PC-9 (cell line): ENCODE measurements around the gene GPD1L. TPM values are rescaled to one million over a fixed set of nuclear protein-coding genes. Genes with fewer than 3 reads are reported as not detected.

ENCODE experiments used
- BruUV-seq: library from RNA; stranded (reverse); fragments of 400-500 nt; replicated peaks from 2 replicates; lab custom pipeline; 2021; lab: Mats Ljungman, UMichigan
- CTCF ChIA-PET: fragments of 300-600 bp; sonication (Branson Sonifier 250); formaldehyde crosslinking; loops from one replicate; lab custom pipeline; 2022; ENCODE audit warnings: antibody characterized with exemption; lab: Charles Lee
- POLR2A ChIA-PET: fragments of 300-600 bp; sonication (Branson Sonifier 250); formaldehyde crosslinking; loops from one replicate; lab custom pipeline; 2022; ENCODE audit warnings: antibody characterized with exemption; ENCODE audit not compliant: unreplicated experiment; lab: Charles Lee
- DNase-seq, 2 experiments: peaks; one replicate each; pipeline versions ENCODE4 v3.0.0 to v3.0.0-alpha.2; 2015 to 2022; ENCODE audit warnings: mixed read lengths in 1 of 2
- H2AFZ ChIP-seq: fragments of 200-600 bp; sonication (generic); 2 replicates; pipeline ENCODE4 v1.8.1; 2017; ENCODE audit warnings: antibody characterized with exemption
- H3F3A ChIP-seq: fragments of 200-600 bp; sonication (generic); 2 replicates; pipeline ENCODE4 v1.8.1; 2017; ENCODE audit warnings: antibody characterized with exemption, mild to moderate bottlenecking, low read depth; ENCODE audit not compliant: insufficient read depth
- H3K27ac ChIP-seq: fragments of 200-600 bp; sonication (generic); 2 replicates; pipeline ENCODE4 v1.6.1; 2016; ENCODE audit warnings: mixed run types
- H3K27me3 ChIP-seq: fragments of 200-600 bp; sonication (generic); 2 replicates; pipeline ENCODE4 v1.6.1; 2016; ENCODE audit warnings: low read depth, mixed run types; ENCODE audit not compliant: insufficient read depth
- H3K36me3 ChIP-seq: fragments of 200-600 bp; sonication (generic); 2 replicates; pipeline ENCODE4 v1.6.1; 2016; ENCODE audit warnings: low read depth, mixed run types
- H3K4me1 ChIP-seq: fragments of 200-600 bp; sonication (generic); replicated peaks from 2 replicates; pipeline ENCODE4 v1.6.1; 2016; ENCODE audit warnings: mixed run types; ENCODE audit not compliant: insufficient read depth
- H3K4me2 ChIP-seq: fragments of 200-600 bp; sonication (generic); 2 replicates; pipeline ENCODE4 v1.6.1; 2017; ENCODE audit warnings: mixed run types
- H3K4me3 ChIP-seq: fragments of 200-600 bp; sonication (generic); 2 replicates; pipeline ENCODE4 v1.6.1; 2016; ENCODE audit warnings: mixed run types
- H3K79me2 ChIP-seq: fragments of 200-600 bp; sonication (generic); 2 replicates; pipeline ENCODE4 v1.6.1; 2017; ENCODE audit warnings: low read depth, mixed run types
- H3K9me2 ChIP-seq: fragments of 200-600 bp; sonication (generic); 2 replicates; pipeline ENCODE4 v1.8.1; 2017; ENCODE audit warnings: mild to moderate bottlenecking; ENCODE audit not compliant: insufficient read depth
- H3K9me3 ChIP-seq: fragments of 200-600 bp; sonication (generic); 2 replicates; pipeline ENCODE4 v1.8.1; 2016; ENCODE audit warnings: low read depth; ENCODE audit not compliant: insufficient read depth
- H4K20me1 ChIP-seq: fragments of 200-600 bp; sonication (generic); 2 replicates; pipeline ENCODE4 v1.8.1; 2017; ENCODE audit not compliant: insufficient read depth
- CTCF ChIP-seq: fragments of 200-600 bp; sonication (generic); conservative IDR thresholded peaks from 2 replicates; pipeline ENCODE4 v1.6.1; 2017; ENCODE audit warnings: mixed run types, antibody characterized with exemption, mild to moderate bottlenecking, moderate library complexity
- EZH2 ChIP-seq: fragments of 200-600 bp; sonication (generic); IDR thresholded peaks from 2 replicates; pipeline ENCODE4 v1.8.0; 2017; ENCODE audit warnings: antibody characterized with exemption, low read depth
- intact Hi-C: fragments of 100-400 bp; cut with micrococcal nuclease; formaldehyde crosslinking; loops from one replicate; pipeline ENCODE4 v1.10.0; 2022; ENCODE audit not compliant: unreplicated experiment
- total RNA-seq: library from RNA; stranded (reverse); gene quantifications from 2 replicates; pipeline ENCODE4 v1.2.3, GENCODE V29; 2021

Gene GPD1L
- total RNA-seq, 1 experiment from 2014 or later: 10.3 TPM

GRCh38 chr3:32136703-32137102 lies 30.3 kb downstream of the GPD1L start:
- no peaks in the 10 kb centered on the region for H3K27me3 ChIP-seq
- CTCF ChIA-PET: no interaction called here
- H3K27ac ChIP-seq: no peak overlapping the region
- intact Hi-C loops: no loop called here
- POLR2A ChIA-PET: interaction anchor here (0.5 kb wide), 1 partner anchor 16 kb away, joined by 3 read pairs; no protein-coding TSS in a partner anchor
- H3K9me3 ChIP-seq: no peaks in the 10 kb centered on the region
- no peaks in the 10 kb centered on the region for H3K9me2 ChIP-seq
- no TSS peak for BruUV-seq
- TF ChIP-seq CTCF (no peak), EZH2 (no peak)
- no peak overlapping the region for H2AFZ ChIP-seq
- H3K4me1 ChIP-seq: no peaks in the 10 kb centered on the region
- no peaks in the 10 kb centered on the region for H3K79me2 ChIP-seq
- no peak for DNase-seq
- H3K36me3 ChIP-seq: no peaks in the 10 kb centered on the region
- no peak overlapping the region for H3K4me2 ChIP-seq
- H4K20me1 ChIP-seq: no peaks in the 10 kb centered on the region
- H3K4me3 ChIP-seq: no peak overlapping the region
- no peaks in the 10 kb centered on the region for H3F3A ChIP-seq

- no peaks in the 10 kb centered on the region for H3K9me2 ChIP-seq
- BruUV-seq: no TSS peak
Measured at GRCh38 chr3:32137870-32138269, 31.4 kb downstream of the GPD1L start.

GRCh38 chr3:32138545-32139104 lies 32.2 kb downstream of the GPD1L start:
- no peaks in the 10 kb centered on the region for H3K4me1 ChIP-seq
- ChIA-PET POLR2A (no interaction called here), CTCF (no interaction called here)
- intact Hi-C loops: no loop called here
- no peak for TF ChIP-seq CTCF
- TF ChIP-seq EZH2: no peak
- no peak overlapping the region for H3K4me3 ChIP-seq
- no TSS peak for BruUV-seq
- DNase-seq: no peak
- no peaks in the 10 kb centered on the region for H3K9me3 ChIP-seq
- H3K27me3 ChIP-seq: no peaks in the 10 kb centered on the region
- no peaks in the 10 kb centered on the region for H4K20me1 ChIP-seq
- H3F3A ChIP-seq: no peaks in the 10 kb centered on the region
- no peak overlapping the region for H3K4me2 ChIP-seq
- H2AFZ ChIP-seq: no peak overlapping the region
- no peaks in the 10 kb centered on the region for H3K36me3 ChIP-seq
- H3K27ac ChIP-seq: no peak overlapping the region
- no peaks in the 10 kb centered on the region for H3K79me2 ChIP-seq
- H3K9me2 ChIP-seq: no peaks in the 10 kb centered on the region

More at GRCh38 chr3:32137870-32138269, 31.4 kb downstream of the GPD1L start:
- Histone ChIP-seq H3K79me2 (no peaks in the 10 kb centered on the region), H2AFZ (no peak overlapping the region), H3K36me3 (no peaks in the 10 kb centered on the region), H3K4me2 (no peak overlapping the region), H3K4me1 (no peaks in the 10 kb centered on the region), H3F3A (no peaks in the 10 kb centered on the region), H3K4me3 (no peak overlapping the region), H4K20me1 (no peaks in the 10 kb centered on the region), H3K27me3 (no peaks in the 10 kb centered on the region), H3K27ac (no peak overlapping the region), H3K9me3 (no peaks in the 10 kb centered on the region)
- TF ChIP-seq CTCF (no peak), EZH2 (no peak)
- intact Hi-C loops: no loop called here
- ChIA-PET CTCF (no interaction called here), POLR2A (no interaction called here)
- no peak for DNase-seq
